ENCODE data around the gene FOXQ1. TPM values are rescaled to one million over a fixed set of nuclear protein-coding genes. Genes with fewer than 3 reads are reported as not detected.

Gene FOXQ1
- total RNA-seq, 4 donors from 2014 or later = 0.42 TPM; not detected in 3

GRCh38 chr6:1327630-1328029 is 15.7 kb downstream of the FOXQ1 start:
- Histone ChIP-seq H3K27me3 (no peaks in the 10 kb centered on the region), H3K36me3 (no peaks in the 10 kb centered on the region), H3K9me3 (no peaks in the 10 kb centered on the region), H3K27ac (no peak overlapping the region), H3K4me3 (no peak overlapping the region), H3K4me1 (no peaks in the 10 kb centered on the region)
- intact Hi-C loops (cut with DNase I; ENCODE audit: low total_unique reads) (no loop called here), in situ Hi-C loops (cut with MboI; ENCODE audit: low sequenced_read_pairs in 4 of 4) (no loop called here)
- DNase-seq (no peak), ATAC-seq (no peak)
- TF ChIP-seq, protein P1, sequence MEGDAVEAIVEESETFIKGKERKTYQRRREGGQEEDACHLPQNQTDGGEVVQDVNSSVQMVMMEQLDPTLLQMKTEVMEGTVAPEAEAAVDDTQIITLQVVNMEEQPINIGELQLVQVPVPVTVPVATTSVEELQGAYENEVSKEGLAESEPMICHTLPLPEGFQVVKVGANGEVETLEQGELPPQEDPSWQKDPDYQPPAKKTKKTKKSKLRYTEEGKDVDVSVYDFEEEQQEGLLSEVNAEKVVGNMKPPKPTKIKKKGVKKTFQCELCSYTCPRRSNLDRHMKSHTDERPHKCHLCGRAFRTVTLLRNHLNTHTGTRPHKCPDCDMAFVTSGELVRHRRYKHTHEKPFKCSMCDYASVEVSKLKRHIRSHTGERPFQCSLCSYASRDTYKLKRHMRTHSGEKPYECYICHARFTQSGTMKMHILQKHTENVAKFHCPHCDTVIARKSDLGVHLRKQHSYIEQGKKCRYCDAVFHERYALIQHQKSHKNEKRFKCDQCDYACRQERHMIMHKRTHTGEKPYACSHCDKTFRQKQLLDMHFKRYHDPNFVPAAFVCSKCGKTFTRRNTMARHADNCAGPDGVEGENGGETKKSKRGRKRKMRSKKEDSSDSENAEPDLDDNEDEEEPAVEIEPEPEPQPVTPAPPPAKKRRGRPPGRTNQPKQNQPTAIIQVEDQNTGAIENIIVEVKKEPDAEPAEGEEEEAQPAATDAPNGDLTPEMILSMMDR (IDR thresholded peaks at IDR 0.05 in 4 of 5, conservative IDR thresholded peaks at IDR 0.05 in 1 of 5) = no peak
- no peak for TF ChIP-seq POLR2A (IDR thresholded peaks at IDR 0.05)

GRCh38 chr6:1328129-1328800 is 16.4 kb downstream of the FOXQ1 start:
- intact Hi-C loops (cut with DNase I; ENCODE audit: low total_unique reads) = no loop called here
- in situ Hi-C loops (cut with MboI; ENCODE audit: low sequenced_read_pairs in 4 of 4) = no loop called here
- Histone ChIP-seq H3K27ac (no peak overlapping the region), H3K4me1 (no peaks in the 10 kb centered on the region), H3K27me3 (no peaks in the 10 kb centered on the region), H3K4me3 (no peak overlapping the region), H3K36me3 (no peaks in the 10 kb centered on the region), H3K9me3 (no peaks in the 10 kb centered on the region)
- DNase-seq (no peak), ATAC-seq (no peak)
- no peak for TF ChIP-seq POLR2A (IDR thresholded peaks at IDR 0.05)
- TF ChIP-seq, protein P1 (IDR thresholded peaks at IDR 0.05 in 4 of 5, conservative IDR thresholded peaks at IDR 0.05 in 1 of 5) = no peak

- ATAC-seq (no peak), DNase-seq (no peak)
- intact Hi-C loops (cut with DNase I; ENCODE audit: low total_unique reads) (no loop called here), in situ Hi-C loops (cut with MboI; ENCODE audit: low sequenced_read_pairs in 4 of 4) (no loop called here)
- no peaks in the 10 kb centered on the region for H3K36me3 ChIP-seq
- TF ChIP-seq, protein P1 (IDR thresholded peaks at IDR 0.05 in 4 of 5, conservative IDR thresholded peaks at IDR 0.05 in 1 of 5) = no peak
- TF ChIP-seq POLR2A (IDR thresholded peaks at IDR 0.05) = no peak
- no peak overlapping the region for H3K27ac ChIP-seq
- no peaks in the 10 kb centered on the region for H3K9me3 ChIP-seq
- H3K4me3 ChIP-seq = no peak overlapping the region
- no peaks in the 10 kb centered on the region for H3K27me3 ChIP-seq
- no peaks in the 10 kb centered on the region for H3K4me1 ChIP-seq
These were observed 17.8 kb downstream of the FOXQ1 start for GRCh38 chr6:1329708-1330107.

DNA sequence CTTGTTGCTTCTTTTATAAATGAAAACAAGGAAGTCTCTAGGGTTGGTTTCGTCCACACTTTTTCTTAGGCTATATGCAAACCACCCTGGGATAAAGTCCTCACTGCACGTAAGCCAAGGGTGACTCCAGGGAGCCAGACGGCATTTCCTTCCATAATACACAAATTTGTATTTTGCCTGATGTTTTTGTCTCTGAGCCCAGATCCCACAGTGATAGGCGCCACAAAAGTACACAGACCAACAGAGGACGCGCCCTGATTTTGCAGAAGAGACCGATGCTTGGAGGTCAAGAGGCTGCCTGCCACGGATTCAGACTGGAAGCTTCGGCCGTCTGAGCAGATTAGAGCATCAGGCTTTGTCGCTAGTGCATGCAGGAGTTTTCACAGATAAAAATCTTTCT is 22.8 kb downstream of the FOXQ1 start:
- Histone ChIP-seq H3K27ac (no peak overlapping the region), H3K27me3 (no peaks in the 10 kb centered on the region), H3K36me3 (no peaks in the 10 kb centered on the region), H3K4me1 (no peaks in the 10 kb centered on the region), H3K4me3 (no peak overlapping the region), H3K9me3 (no peaks in the 10 kb centered on the region)
- no peak for DNase-seq
- intact Hi-C loops (cut with DNase I; ENCODE audit: low total_unique reads) = no loop called here
- no peak for ATAC-seq
- in situ Hi-C loops (cut with MboI; ENCODE audit: low sequenced_read_pairs in 4 of 4) = no loop called here
- TF ChIP-seq, protein P1 (IDR thresholded peaks at IDR 0.05 in 4 of 5, conservative IDR thresholded peaks at IDR 0.05 in 1 of 5) = no peak
- no peak for TF ChIP-seq POLR2A (IDR thresholded peaks at IDR 0.05)

Data from gastrocnemius medialis (tissue), 4 donors.